Stomach smooth muscle (tissue), 2 donors: ENCODE measurements around the gene UQCC2.

Experiments
- H3K27ac ChIP-seq: one replicate; pipeline ENCODE4 v1.7.0; 2013; ENCODE audit warnings: mild to moderate bottlenecking, low read length, inconsistent platforms
- H3K27me3 ChIP-seq, 2 donors: one replicate each; pipeline ENCODE4 v1.7.0; 2013; ENCODE audit warnings: low read length in 2 of 2; ENCODE audit not compliant: insufficient read depth in 2 of 2, control insufficient read depth in 1 of 2
- H3K36me3 ChIP-seq, 2 donors: one replicate each; pipeline ENCODE4 v1.7.0; 2013; ENCODE audit warnings: low read length in 2 of 2; ENCODE audit not compliant: control insufficient read depth in 2 of 2, insufficient read depth in 2 of 2
- H3K4me1 ChIP-seq: one replicate; pipeline ENCODE4 v1.7.0; 2013; ENCODE audit warnings: low read length; ENCODE audit not compliant: control insufficient read depth, insufficient read depth
- H3K4me3 ChIP-seq, 2 donors: one replicate each; pipeline ENCODE4 v1.7.0; 2013; ENCODE audit warnings: low read length in 2 of 2
- H3K9ac ChIP-seq, 2 donors: one replicate each; pipeline ENCODE4 v1.7.0; 2013; ENCODE audit warnings: low read length in 2 of 2, mild to moderate bottlenecking in 1 of 2
- H3K9me3 ChIP-seq, 2 donors: one replicate each; pipeline ENCODE4 v1.7.0; 2013; ENCODE audit warnings: low read length in 2 of 2; ENCODE audit not compliant: control insufficient read depth in 2 of 2
- donor health status: healthy.
- donor health status: Pancreatic carcinoma.

The UQCC2 gene

GRCh38 chr6:33683576-33684427 is 27.7 kb downstream of the UQCC2 start:
- no peak overlapping the region for H3K4me3 ChIP-seq
- H3K27me3 ChIP-seq, result peaks cover 1 to 3% of the 10 kb centered on the region in 2 donors
- H3K4me1 ChIP-seq, result no peaks in the 10 kb centered on the region
- H3K9ac ChIP-seq, result no peak overlapping the region
- H3K9me3 ChIP-seq, result no peaks in the 10 kb centered on the region
- H3K36me3 ChIP-seq, result no peaks in the 10 kb centered on the region
- H3K27ac ChIP-seq, result no peak overlapping the region

GRCh38 chr6:33683051-33683571 is 28.4 kb downstream of the UQCC2 start:
- H3K27me3 ChIP-seq, result peaks cover 2 to 3% of the 10 kb centered on the region in 2 donors
- H3K4me3 ChIP-seq, result no peak overlapping the region
- no peaks in the 10 kb centered on the region for H3K36me3 ChIP-seq
- no peaks in the 10 kb centered on the region for H3K4me1 ChIP-seq
- no peak overlapping the region for H3K27ac ChIP-seq
- no peak overlapping the region for H3K9ac ChIP-seq
- H3K9me3 ChIP-seq, result no peaks in the 10 kb centered on the region

- Histone ChIP-seq H3K9me3 (no peaks in the 10 kb centered on the region), H3K27me3 (peaks cover 3 to 4% of the 10 kb centered on the region in 2 donors), H3K36me3 (no peaks in the 10 kb centered on the region), H3K9ac (no peak overlapping the region), H3K4me1 (no peaks in the 10 kb centered on the region), H3K4me3 (no peak overlapping the region), H3K27ac (no peak overlapping the region)
Observed at GRCh38 chr6:33682341-33682740, 29.2 kb downstream of the UQCC2 start.

GRCh38 chr6:33679761-33680160 is 31.7 kb downstream of the UQCC2 start:
- Histone ChIP-seq H3K4me1 (no peaks in the 10 kb centered on the region), H3K27ac (no peak overlapping the region), H3K9ac (no peak overlapping the region), H3K9me3 (no peaks in the 10 kb centered on the region), H3K4me3 (no peak overlapping the region), H3K36me3 (no peaks in the 10 kb centered on the region), H3K27me3 (peaks cover 3 to 8% of the 10 kb centered on the region in 2 donors)

GRCh38 chr6:33678932-33679490 is 32.5 kb downstream of the UQCC2 start:
- no peak overlapping the region for H3K27ac ChIP-seq
- H3K4me1 ChIP-seq, result no peaks in the 10 kb centered on the region
- no peaks in the 10 kb centered on the region for H3K36me3 ChIP-seq
- no peak overlapping the region for H3K4me3 ChIP-seq
- H3K27me3 ChIP-seq, result peaks cover 3 to 8% of the 10 kb centered on the region in 2 donors
- H3K9ac ChIP-seq, result no peak overlapping the region
- H3K9me3 ChIP-seq, result no peaks in the 10 kb centered on the region

GRCh38 chr6:33678233-33678931 is 33.1 kb downstream of the UQCC2 start:
- no peak overlapping the region for H3K4me3 ChIP-seq
- no peak overlapping the region for H3K27ac ChIP-seq
- H3K27me3 ChIP-seq, result peaks cover 3 to 8% of the 10 kb centered on the region in 2 donors
- H3K9me3 ChIP-seq, result no peaks in the 10 kb centered on the region
- H3K9ac ChIP-seq, result no peak overlapping the region
- no peaks in the 10 kb centered on the region for H3K36me3 ChIP-seq
- H3K4me1 ChIP-seq, result peaks cover 2% of the 10 kb centered on the region

- Histone ChIP-seq H3K4me1 (peaks cover 2% of the 10 kb centered on the region), H3K4me3 (no peak overlapping the region), H3K27me3 (peaks cover 2 to 10% of the 10 kb centered on the region in 2 donors), H3K9ac (no peak overlapping the region), H3K36me3 (no peaks in the 10 kb centered on the region), H3K27ac (no peak overlapping the region), H3K9me3 (no peaks in the 10 kb centered on the region)
Observed at GRCh38 chr6:33677689-33678088, 33.8 kb downstream of the UQCC2 start.

- no peak overlapping the region for H3K4me3 ChIP-seq
- H3K4me1 ChIP-seq, result peaks cover 2% of the 10 kb centered on the region
- no peaks in the 10 kb centered on the region for H3K36me3 ChIP-seq
- no peak overlapping the region for H3K27ac ChIP-seq
- H3K9ac ChIP-seq, result no peak overlapping the region
- H3K9me3 ChIP-seq, result no peaks in the 10 kb centered on the region
- peaks cover 0 to 10% of the 10 kb centered on the region in 2 donors for H3K27me3 ChIP-seq
Observed at GRCh38 chr6:33677143-33677660, 34.3 kb downstream of the UQCC2 start.

GRCh38 chr6:33676416-33677142 is 34.9 kb downstream of the UQCC2 start:
- H3K9me3 ChIP-seq, result no peaks in the 10 kb centered on the region
- H3K36me3 ChIP-seq, result no peaks in the 10 kb centered on the region
- peaks cover 0 to 10% of the 10 kb centered on the region in 2 donors for H3K27me3 ChIP-seq
- no peak overlapping the region for H3K27ac ChIP-seq
- H3K4me1 ChIP-seq, result peaks cover 2% of the 10 kb centered on the region
- no peak overlapping the region for H3K9ac ChIP-seq
- no peak overlapping the region for H3K4me3 ChIP-seq

- Histone ChIP-seq H3K27me3 (peaks cover 0 to 11% of the 10 kb centered on the region in 2 donors), H3K4me3 (no peak overlapping the region), H3K9me3 (no peaks in the 10 kb centered on the region), H3K36me3 (no peaks in the 10 kb centered on the region), H3K4me1 (peaks cover 2% of the 10 kb centered on the region), H3K27ac (no peak overlapping the region), H3K9ac (no peak overlapping the region)
Observed at GRCh38 chr6:33675968-33676367, 35.5 kb downstream of the UQCC2 start.
